NCI-H69 (cell line): ENCODE results near the gene C6orf136.

Experiments used
- DNase-seq: peaks from one replicate; lab custom pipeline; 2025; lab: John Stamatoyannopoulos, UW

The C6orf136 gene, protein sequence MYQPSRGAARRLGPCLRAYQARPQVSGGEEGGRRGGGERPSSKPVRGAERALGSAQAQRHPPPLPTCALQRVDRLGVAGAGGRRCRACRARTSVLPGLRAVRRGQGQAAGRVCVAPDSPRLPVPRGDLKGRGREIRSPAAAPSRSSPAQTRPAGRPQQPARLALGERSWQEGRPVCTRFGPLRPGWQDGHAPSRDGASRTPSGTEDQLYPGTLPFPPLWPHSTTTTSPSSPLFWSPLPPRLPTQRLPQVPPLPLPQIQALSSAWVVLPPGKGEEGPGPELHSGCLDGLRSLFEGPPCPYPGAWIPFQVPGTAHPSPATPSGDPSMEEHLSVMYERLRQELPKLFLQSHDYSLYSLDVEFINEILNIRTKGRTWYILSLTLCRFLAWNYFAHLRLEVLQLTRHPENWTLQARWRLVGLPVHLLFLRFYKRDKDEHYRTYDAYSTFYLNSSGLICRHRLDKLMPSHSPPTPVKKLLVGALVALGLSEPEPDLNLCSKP

GRCh38 chr6:30646450-30647241, at the start of gene C6orf136:
C6orf136 (plus strand) TSS chr6:30647133; CDS start chr6:30647232, 99 bp downstream.
- peak; percentile 97 for DNase-seq

DNA sequence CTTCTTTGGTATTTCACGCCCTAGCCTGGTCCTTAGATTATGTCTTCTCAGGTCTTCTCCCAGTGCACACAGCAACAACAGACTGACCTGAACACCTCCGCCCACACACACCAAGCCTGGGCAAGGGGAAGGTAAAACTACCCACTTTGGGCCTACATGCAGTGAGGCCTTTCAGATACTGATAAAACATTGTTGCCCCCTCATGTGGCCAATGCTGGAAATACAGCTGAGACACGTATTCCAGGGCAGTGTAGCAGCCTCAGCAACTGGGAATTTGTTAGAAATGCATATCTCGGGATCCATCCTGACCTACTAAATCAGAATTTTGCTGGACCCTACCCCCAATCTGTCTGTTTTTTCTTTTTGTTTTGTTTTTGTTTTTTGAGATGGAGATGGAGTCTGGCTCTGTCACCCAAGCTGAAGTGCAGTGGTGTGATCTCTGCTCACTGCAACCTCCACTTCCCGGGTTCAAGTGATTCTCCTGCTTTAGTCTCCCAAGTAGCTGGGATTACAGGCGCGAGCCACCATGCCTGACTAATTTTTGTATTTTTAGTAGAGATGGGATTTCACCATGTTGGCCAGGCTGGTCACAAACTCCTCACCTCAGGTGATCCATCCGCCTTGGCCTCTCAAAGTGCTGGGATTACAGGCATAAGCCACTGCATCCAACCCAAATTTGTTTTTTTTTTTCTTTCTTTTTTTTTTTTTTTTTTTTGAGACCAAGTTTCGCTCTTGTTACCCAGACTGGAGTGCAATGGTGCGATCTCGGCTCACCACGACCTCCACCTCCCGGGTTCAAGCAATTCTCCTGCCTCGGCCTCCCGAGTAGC, 49.4 kb upstream of the C6orf136 start:
- peak; percentile 79 for DNase-seq

DNA sequence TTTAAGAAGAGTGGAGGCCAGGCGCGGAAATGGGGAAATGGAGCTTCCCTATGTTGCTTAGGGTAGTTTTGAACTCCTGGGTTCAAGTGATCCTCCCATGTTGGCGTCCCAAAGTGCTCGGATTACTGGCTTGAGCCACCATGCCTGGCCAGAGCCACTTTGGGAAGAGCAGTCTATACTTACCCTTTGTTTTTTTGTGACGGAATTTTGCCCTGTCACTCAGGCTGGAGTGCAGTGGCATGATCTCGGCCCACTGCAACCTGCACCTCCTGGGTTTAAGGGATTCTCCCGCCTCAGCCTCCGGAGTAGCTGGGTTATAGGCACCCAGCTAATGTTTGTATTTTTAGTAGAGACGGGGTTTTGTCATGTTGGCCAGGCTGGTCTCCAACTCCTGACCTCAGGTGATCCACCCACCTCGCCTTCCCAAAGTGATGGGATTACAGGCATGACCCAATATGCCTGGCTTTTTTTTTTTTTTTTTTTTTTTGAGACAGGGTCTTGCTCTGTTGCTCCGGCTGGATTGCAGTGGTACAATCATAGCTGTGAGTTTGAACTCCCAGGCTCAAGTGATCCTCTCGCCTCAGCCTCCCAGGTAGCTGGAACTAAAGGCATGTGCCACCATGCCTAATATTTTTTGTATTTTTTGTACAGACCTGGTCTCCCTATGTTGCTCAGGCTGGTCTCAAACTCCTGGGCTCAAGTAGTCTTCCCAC, 47.9 kb upstream of the C6orf136 start:
- no peak for DNase-seq

- no peak for DNase-seq
Measured at GRCh38 chr6:30599625-30600324, 47.2 kb upstream of the C6orf136 start.

GRCh38 chr6:30600451-30600961, 46.4 kb upstream of the C6orf136 start:
- DNase-seq = peak; percentile 29

- no peak for DNase-seq
Measured at GRCh38 chr6:30601436-30601814, 45.5 kb upstream of the C6orf136 start.

DNA sequence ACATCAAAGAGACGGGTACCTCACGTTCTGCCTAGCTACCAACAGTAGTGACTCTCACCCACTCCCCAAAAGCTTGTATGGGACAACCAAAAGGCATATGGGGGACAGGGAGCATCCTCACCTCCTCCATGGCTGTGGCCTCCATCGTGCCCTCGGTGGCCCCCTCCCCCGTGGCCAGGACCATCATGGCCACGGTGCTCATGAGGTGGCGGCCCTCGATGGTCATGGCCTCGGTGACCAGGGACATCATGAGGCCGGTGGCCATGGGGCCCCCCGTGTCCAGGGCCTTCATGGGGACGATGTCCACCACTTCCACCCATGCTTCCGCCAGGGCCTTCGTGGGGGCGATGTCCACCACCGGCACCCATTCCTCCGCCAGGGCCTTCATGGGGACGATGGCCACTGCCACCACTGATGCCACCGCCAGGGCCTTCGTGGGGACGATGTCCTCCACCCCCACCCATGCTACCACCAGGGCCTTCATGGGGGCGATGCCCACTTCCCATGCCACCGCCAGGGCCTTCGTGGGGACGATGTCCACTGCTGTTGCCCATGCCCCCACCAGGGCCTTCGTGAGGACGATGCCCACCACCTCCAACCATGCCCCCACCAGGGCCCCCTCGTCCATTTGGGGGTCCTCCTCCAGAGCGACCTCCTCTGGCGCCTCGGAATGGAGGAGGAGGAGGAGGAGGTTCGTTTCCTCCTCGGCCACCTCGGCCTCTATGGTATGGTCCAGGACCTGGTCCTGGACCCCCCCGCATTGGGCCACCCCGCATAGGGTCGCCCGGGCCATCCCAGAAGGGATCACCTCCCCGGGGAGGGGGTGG, 44.9 kb upstream of the C6orf136 start:
- DNase-seq = no peak

DNA sequence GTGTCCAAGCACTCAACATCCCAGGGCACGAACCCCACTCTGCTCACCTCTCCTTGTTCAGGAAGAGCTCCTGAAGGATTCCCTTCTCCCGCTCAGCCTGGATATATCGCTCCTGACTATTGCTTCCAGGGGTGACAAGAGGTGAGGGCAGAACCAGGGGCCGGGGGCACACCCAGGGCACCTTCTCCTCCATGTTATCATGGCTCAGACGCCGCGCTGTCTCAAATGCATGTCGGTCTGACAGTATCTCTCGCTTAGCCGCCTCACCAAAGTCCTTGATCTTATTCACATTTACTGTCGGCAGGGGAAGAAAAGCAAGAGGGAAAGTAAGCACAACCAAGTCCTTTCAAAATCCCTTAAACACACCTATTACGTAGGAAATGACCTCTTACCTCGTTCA, 43.0 kb upstream of the C6orf136 start:
- no peak for DNase-seq

GRCh38 chr6:30610065-30610464, 36.9 kb upstream of the C6orf136 start:
- DNase-seq = no peak

DNA sequence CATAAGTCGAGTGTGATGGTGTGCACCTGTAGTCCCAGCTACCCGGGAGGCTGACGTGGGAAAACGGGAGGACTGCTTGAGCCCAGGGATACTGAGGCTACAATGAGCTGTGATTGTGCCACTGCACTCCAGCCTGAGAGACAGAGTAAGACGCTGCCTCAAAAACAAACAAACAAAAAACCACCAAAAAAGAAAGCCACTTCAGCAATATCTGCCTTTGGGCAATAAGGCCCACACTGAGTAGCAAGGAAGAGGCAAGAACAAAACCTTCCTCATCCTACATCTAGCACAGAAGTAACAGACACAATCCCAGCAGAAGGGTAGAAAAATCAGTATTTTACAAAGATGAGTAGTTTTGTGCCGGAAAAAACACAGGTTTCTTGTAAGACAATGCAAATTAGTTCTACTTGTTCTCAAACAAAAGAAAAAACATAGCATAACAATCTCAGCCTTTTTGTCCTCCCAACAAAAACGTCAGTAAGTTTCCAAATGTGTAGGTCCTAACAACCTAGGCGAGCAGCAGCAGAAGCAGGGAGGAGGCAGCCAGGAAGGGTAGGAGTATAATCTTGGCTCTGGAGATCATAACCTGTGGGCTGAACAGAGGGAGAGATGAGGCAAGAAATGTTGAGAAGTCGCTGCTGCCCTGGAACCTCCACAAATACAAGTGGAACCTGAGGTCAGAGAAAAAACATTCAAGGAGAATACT, 35.6 kb upstream of the C6orf136 start:
- DNase-seq = no peak

DNA sequence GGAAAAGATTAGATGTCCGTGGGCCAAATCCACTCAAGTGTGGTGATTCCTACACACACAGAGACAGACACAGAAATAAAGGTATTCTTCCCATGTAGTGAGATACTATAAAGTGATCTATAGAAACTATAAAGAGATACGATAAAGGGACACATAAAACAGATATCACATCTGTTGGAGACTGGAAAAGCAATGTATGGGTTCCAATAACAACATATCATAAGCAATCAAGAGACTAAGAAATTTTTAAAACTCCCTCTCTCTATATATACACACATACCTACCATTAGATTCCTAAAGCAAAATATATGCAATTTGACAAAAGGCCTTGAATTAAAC, 35.1 kb upstream of the C6orf136 start:
- no peak for DNase-seq

DNA sequence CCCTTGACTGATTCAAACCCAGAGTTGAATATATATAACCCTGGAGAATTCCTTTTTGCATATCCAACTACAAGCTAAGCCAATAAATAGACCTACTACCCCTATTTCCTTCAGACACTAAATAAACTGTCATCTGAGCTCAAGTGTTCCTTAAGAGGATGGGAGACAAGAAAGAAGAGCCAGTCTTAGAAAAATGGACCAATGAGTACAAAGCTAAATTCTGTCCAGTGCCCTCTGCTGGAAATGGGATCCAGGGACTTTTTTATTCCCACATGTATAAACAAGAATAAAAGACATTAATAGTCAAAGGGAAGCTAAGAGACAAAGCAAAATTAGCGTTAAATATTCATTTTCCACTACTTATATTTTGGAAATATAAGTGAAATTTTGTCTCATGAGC, 34.7 kb upstream of the C6orf136 start:
- peak; percentile 35 for DNase-seq

GRCh38 chr6:30612687-30613248, 34.2 kb upstream of the C6orf136 start:
- peak; percentile 16 for DNase-seq

DNA sequence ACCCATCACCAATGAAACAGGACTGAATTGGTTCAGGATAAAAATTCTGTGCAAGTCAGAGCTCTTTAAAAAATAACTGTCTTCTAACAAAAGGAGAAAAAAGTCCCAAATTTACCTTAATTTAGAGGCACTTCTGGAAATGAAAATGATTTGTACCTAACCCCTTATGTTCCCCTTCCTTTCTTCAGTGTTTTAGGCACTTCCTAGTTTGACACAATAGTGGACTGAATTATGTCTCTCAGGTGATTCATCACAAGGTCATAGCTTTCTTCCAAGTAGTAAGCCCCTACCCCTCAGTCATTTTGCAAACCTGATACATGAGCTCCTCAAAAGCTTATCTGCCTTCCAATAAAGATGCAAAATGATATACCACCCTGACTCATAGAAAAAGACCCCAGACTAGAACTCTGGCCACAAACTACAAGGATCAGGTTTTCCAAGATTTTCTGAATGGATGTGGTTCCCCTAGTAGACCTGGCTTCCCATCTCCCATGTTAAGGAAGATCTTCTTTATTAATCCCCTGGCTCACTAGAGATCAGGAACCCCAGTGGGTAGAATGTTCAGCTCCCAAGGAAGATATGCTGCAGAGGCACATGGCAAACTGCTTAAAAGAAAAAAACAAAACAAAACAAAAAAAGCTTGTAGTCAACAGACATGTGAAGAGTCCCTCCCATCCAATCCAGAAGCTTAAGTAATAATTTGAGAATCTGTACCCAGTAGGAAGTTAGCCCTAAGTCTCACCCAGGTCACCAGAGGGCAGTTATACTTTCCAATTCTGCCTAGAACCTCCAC, 33.5 kb upstream of the C6orf136 start:
- peak; percentile 25 for DNase-seq

DNA sequence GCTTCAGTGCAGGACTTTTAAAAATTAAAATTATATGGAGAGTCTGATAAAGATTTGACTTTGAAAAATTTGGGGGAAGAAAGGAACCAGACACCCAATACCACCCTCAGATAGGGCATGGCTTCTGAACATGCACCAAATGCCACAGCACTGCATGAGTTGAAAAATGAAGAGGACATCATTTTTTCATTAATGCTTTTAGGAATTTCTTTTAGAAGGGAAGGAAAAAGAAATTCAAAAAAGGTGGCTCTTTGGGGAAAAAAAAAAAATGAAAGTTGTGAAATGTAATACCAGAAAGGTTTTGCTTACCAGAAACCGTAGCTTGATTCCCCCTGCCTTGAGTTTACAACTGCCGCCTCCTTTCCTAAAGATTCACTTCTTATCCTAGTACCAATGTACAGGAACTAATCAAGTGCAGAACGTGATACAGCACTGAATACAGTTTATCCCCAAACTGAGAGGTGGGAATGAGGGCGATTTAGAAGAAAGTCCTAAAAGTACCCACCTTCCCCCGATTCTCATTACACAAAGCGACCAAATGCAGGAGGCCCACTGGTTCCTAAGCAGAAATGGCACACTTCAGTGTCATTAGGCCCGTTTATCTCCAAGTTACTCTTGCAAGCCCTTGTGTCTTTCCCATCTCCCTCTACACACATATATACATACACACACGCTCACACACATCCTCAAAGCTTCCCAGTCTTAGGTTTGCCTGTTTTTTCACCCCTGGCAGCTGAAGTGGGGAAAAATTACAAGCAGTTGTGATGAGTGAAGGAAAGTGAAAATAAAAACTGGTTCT, 32.7 kb upstream of the C6orf136 start:
- peak; percentile 43 for DNase-seq

- peak; percentile 99 for DNase-seq
Measured at GRCh38 chr6:30614843-30615218, 32.1 kb upstream of the C6orf136 start.
